ENCODE measurements around the gene ZNF438.

DNA sequence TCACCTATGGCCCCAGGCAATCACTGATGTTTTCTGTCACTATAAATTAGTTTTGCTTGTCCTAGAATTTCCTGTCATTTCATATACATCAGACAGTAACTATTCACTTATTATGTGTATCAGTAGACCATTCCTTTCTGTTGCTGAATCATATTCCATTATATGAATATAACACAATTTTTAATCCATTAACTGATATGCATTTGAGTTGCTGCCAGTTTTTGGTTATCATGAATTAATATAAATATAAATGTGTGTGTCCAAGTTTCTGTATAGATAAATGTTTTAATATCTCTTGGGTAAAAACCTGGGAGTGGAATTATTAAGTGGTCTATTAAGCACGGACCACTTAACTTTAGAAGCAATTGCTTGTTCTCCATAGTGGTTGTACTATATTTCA is 143.8 kb downstream of the ZNF438 start:
- TF ChIP-seq, protein P1, sequence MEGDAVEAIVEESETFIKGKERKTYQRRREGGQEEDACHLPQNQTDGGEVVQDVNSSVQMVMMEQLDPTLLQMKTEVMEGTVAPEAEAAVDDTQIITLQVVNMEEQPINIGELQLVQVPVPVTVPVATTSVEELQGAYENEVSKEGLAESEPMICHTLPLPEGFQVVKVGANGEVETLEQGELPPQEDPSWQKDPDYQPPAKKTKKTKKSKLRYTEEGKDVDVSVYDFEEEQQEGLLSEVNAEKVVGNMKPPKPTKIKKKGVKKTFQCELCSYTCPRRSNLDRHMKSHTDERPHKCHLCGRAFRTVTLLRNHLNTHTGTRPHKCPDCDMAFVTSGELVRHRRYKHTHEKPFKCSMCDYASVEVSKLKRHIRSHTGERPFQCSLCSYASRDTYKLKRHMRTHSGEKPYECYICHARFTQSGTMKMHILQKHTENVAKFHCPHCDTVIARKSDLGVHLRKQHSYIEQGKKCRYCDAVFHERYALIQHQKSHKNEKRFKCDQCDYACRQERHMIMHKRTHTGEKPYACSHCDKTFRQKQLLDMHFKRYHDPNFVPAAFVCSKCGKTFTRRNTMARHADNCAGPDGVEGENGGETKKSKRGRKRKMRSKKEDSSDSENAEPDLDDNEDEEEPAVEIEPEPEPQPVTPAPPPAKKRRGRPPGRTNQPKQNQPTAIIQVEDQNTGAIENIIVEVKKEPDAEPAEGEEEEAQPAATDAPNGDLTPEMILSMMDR (IDR thresholded peaks at IDR 0.05): no peak
- no peak for TF ChIP-seq POLR2AphosphoS5 (IDR thresholded peaks at IDR 0.05)

All from sigmoid colon (tissue), 4 donors.